NCI-H2107 treated with DMSO at 0.1 percent for 48 hours (cell line): Measurements from ENCODE around the gene GRP.
A peak's percentile ranks its signal among the peaks of the same experiment; 100 is the strongest.

ENCODE experiments used
- DNase-seq: peaks from one replicate; lab custom pipeline; 2025; ENCODE audit not compliant: unreplicated experiment; lab: John Stamatoyannopoulos, UW

Gene GRP

GRCh38 chr18:59266886-59267502 lies 47.0 kb downstream of the GRP start:
- DNase-seq, result no peak

- no peak for DNase-seq
These were observed 47.7 kb downstream of the GRP start for GRCh38 chr18:59267503-59268126.

GRCh38 chr18:59268127-59268720 lies 48.3 kb downstream of the GRP start:
- DNase-seq, result no peak

- peak; percentile 21 for DNase-seq
These were observed 49.0 kb downstream of the GRP start for GRCh38 chr18:59268721-59269562.

- DNase-seq, result no peak
These were observed 49.7 kb downstream of the GRP start for GRCh38 chr18:59269563-59270119.

GRCh38 chr18:59270689-59271257 lies 50.8 kb downstream of the GRP start:
- no peak for DNase-seq

GRCh38 chr18:59271606-59272220 lies 51.8 kb downstream of the GRP start:
- no peak for DNase-seq

GRCh38 chr18:59272221-59272888 lies 52.4 kb downstream of the GRP start:
- no peak for DNase-seq

GRCh38 chr18:59272891-59273758 lies 53.2 kb downstream of the GRP start, which contains the start of gene RAX:
Gene RAX, minus strand, starts transcription at chr18:59273454. Its CDS starts 248 bp downstream, at chr18:59273206.
- DNase-seq, result no peak

- DNase-seq, result no peak
These were observed 54.0 kb downstream of the GRP start for GRCh38 chr18:59273759-59274532.

GRCh38 chr18:59274533-59274928 lies 54.6 kb downstream of the GRP start:
- no peak for DNase-seq

- no peak for DNase-seq
These were observed 55.5 kb downstream of the GRP start for GRCh38 chr18:59275406-59275949.

- DNase-seq, result no peak
These were observed 56.1 kb downstream of the GRP start for GRCh38 chr18:59276047-59276446.

- no peak for DNase-seq
These were observed 58.8 kb downstream of the GRP start for GRCh38 chr18:59278793-59279192.

- DNase-seq, result no peak
These were observed 59.2 kb downstream of the GRP start for GRCh38 chr18:59279193-59279592.

GRCh38 chr18:59279722-59280121 lies 59.8 kb downstream of the GRP start:
- DNase-seq, result no peak
